ENCODE data around the gene TMEM132A. TPM values are rescaled to one million over a fixed set of nuclear protein-coding genes. Genes with fewer than 3 reads are reported as not detected.

TMEM132A gene
- polyA plus RNA-seq, 1 of the 3 experiments (the other 2 are of a cell fraction) = 66.9 TPM

DNA sequence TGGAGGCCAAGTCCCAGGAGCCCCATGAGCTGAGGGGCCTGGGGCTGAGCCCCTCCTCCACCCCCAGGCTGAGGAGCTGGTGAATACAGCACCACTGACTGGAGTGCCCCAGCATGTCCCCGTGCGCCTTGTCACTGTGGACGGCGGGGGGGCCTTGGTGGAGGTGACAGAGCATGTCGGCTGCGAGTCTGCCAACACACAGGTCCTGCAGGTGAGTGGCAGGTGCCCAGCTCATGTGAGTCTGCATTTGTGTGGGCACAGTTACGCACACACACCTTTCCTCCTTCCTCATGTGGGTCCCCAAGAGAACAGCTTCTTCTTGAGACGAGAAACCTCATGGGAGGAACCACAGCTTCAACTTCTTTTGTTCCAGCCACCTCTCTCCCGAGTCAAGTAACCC, 7.7 kb downstream of the TMEM132A start:
- 96% methylated on average over 9 of the region's 9 CpGs for WGBS (ENCODE audit: low lambda C conversion rate)
- ChIA-PET POLR2A (no interaction called here), CTCF (interaction anchor here (0.8 to 2.5 kb wide), 4 partner anchors 14 to 255 kb away, joined by 3 to 7 read pairs (median 4); no protein-coding TSS in a partner anchor)

More for the DNA sequence above, 7.7 kb downstream of the TMEM132A start:
- Histone ChIP-seq H3K4me2 (no peak overlapping the region), H3K4me3 (ENCODE audit: low read depth in 2 of 2, low read length in 1 of 2) (no peak overlapping the region), H3K27me3 (ENCODE audit: insufficient read depth) (no peaks in the 10 kb centered on the region), H3K9me2 (no peaks in the 10 kb centered on the region), H4K20me1 (ENCODE audit: insufficient read depth) (no peaks in the 10 kb centered on the region), H3K4me1 (ENCODE audit: control insufficient read depth in 1 of 2, insufficient read depth in 2 of 2, low read depth in 1 of 2, low read length in 1 of 2) (peaks cover 0 to 2% of the 10 kb centered on the region in 2 experiments; a peak in 1 of 4 replicates), H3K9me3 (no peaks in the 10 kb centered on the region), H3F3A (replicated peaks; ENCODE audit: insufficient read depth) (no peaks in the 10 kb centered on the region), H3K27ac (ENCODE audit: low read depth in 2 of 2, low read length in 1 of 2) (no peak overlapping the region), H2AFZ (ENCODE audit: low read depth) (no peak overlapping the region), H3K36me3 (replicated peaks in 1 of 2; ENCODE audit: control insufficient read depth in 1 of 2, insufficient read depth in 2 of 2, low read length in 1 of 2) (peaks cover 0 to 57% of the 10 kb centered on the region in 2 experiments), H3K79me2 (ENCODE audit: insufficient read depth) (no peaks in the 10 kb centered on the region), H3K9ac (no peak overlapping the region)
- DNase-seq = no peak
- TF ChIP-seq EZH2phosphoT487 (IDR thresholded peaks at IDR 0.05; ENCODE audit: borderline replicate concordance, low read depth) (no peak), MEF2A (IDR thresholded peaks at IDR 0.05; ENCODE audit: borderline replicate concordance, low read depth) (no peak), NRF1 (IDR thresholded peaks at IDR 0.05; ENCODE audit: low read depth, low read length) (no peak), TCF12 (IDR thresholded peaks at IDR 0.05) (no peak), RAD21 (IDR thresholded peaks at IDR 0.05; ENCODE audit: low read length) (no peak), GABPA (IDR thresholded peaks at IDR 0.05; ENCODE audit: low read depth) (no peak), MXI1 (IDR thresholded peaks at IDR 0.05; ENCODE audit: low read depth, low read length) (no peak), FOXM1 (IDR thresholded peaks at IDR 0.05; ENCODE audit: low read depth) (no peak), SIN3A (IDR thresholded peaks at IDR 0.05; ENCODE audit: borderline replicate concordance, low read depth, low read length) (no peak)
- TF ChIP-seq, protein P1, sequence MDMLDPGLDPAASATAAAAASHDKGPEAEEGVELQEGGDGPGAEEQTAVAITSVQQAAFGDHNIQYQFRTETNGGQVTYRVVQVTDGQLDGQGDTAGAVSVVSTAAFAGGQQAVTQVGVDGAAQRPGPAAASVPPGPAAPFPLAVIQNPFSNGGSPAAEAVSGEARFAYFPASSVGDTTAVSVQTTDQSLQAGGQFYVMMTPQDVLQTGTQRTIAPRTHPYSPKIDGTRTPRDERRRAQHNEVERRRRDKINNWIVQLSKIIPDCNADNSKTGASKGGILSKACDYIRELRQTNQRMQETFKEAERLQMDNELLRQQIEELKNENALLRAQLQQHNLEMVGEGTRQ (IDR thresholded peaks at IDR 0.05; ENCODE audit: borderline replicate concordance, low read depth, low read length) = no peak
- TF ChIP-seq, protein P2, sequence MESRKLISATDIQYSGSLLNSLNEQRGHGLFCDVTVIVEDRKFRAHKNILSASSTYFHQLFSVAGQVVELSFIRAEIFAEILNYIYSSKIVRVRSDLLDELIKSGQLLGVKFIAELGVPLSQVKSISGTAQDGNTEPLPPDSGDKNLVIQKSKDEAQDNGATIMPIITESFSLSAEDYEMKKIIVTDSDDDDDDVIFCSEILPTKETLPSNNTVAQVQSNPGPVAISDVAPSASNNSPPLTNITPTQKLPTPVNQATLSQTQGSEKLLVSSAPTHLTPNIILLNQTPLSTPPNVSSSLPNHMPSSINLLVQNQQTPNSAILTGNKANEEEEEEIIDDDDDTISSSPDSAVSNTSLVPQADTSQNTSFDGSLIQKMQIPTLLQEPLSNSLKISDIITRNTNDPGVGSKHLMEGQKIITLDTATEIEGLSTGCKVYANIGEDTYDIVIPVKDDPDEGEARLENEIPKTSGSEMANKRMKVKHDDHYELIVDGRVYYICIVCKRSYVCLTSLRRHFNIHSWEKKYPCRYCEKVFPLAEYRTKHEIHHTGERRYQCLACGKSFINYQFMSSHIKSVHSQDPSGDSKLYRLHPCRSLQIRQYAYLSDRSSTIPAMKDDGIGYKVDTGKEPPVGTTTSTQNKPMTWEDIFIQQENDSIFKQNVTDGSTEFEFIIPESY (IDR thresholded peaks at IDR 0.05; ENCODE audit: borderline replicate concordance, low read depth) = no peak
- TF ChIP-seq, protein P3, sequence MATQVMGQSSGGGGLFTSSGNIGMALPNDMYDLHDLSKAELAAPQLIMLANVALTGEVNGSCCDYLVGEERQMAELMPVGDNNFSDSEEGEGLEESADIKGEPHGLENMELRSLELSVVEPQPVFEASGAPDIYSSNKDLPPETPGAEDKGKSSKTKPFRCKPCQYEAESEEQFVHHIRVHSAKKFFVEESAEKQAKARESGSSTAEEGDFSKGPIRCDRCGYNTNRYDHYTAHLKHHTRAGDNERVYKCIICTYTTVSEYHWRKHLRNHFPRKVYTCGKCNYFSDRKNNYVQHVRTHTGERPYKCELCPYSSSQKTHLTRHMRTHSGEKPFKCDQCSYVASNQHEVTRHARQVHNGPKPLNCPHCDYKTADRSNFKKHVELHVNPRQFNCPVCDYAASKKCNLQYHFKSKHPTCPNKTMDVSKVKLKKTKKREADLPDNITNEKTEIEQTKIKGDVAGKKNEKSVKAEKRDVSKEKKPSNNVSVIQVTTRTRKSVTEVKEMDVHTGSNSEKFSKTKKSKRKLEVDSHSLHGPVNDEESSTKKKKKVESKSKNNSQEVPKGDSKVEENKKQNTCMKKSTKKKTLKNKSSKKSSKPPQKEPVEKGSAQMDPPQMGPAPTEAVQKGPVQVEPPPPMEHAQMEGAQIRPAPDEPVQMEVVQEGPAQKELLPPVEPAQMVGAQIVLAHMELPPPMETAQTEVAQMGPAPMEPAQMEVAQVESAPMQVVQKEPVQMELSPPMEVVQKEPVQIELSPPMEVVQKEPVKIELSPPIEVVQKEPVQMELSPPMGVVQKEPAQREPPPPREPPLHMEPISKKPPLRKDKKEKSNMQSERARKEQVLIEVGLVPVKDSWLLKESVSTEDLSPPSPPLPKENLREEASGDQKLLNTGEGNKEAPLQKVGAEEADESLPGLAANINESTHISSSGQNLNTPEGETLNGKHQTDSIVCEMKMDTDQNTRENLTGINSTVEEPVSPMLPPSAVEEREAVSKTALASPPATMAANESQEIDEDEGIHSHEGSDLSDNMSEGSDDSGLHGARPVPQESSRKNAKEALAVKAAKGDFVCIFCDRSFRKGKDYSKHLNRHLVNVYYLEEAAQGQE (IDR thresholded peaks at IDR 0.05; ENCODE audit: low read depth, low read length) = no peak
